Prostate gland (tissue), 2 donors: ENCODE results near the gene TEX13C. TPM values are rescaled to one million over a fixed set of nuclear protein-coding genes. Genes with fewer than 3 reads are reported as not detected.

Experiments used
- DNase-seq: peaks from one replicate; pipeline ENCODE4 v3.0.0-alpha.2; 2019; ENCODE audit warnings: low spot score
- H3K27ac ChIP-seq, 2 donors: fragments of 200-600 bp; sonication (generic); 2 replicates each; pipeline ENCODE4 v1.5.1; 2017 to 2019
- H3K27me3 ChIP-seq: fragments of 200-600 bp; sonication (generic); replicated peaks from 2 replicates; pipeline ENCODE4 v1.5.1; 2019; ENCODE audit not compliant: insufficient read depth
- H3K36me3 ChIP-seq, 2 donors: fragments of 200-600 bp; sonication (generic); 1 replicate in 1 of 2; 2 replicates in 1 of 2; pipeline versions ENCODE4 v1.5.1 to v1.8.1; 2017 to 2019
- H3K4me1 ChIP-seq: fragments of 200-600 bp; sonication (generic); replicated peaks from 2 replicates; pipeline ENCODE4 v1.5.1; 2019
- H3K4me3 ChIP-seq, 2 donors: fragments of 200-600 bp; sonication (generic); 2 replicates each; pipeline ENCODE4 v1.5.1; 2017 to 2019
- H3K9me3 ChIP-seq: fragments of 200-600 bp; sonication (generic); 2 replicates; pipeline ENCODE4 v1.5.1; 2017
- CTCF ChIP-seq, 4 experiments: fragments of 200-600 bp in 2 of 4; fragments of 450-650 bp in 2 of 4; sonication (generic) in 2 of 4; IDR thresholded peaks; 1 replicate in 3 of 4; 2 replicates in 1 of 4; pipeline ENCODE4 v1.5.1; 2016 to 2019; ENCODE audit warnings: antibody characterized with exemption in 4 of 4, mild to moderate bottlenecking in 2 of 4, moderate library complexity in 2 of 4
- POLR2A ChIP-seq: fragments of 450-650 bp; IDR thresholded peaks from one replicate; pipeline ENCODE4 v1.6.1; 2016; ENCODE audit warnings: antibody characterized with exemption, mild to moderate bottlenecking
- POLR2AphosphoS5 ChIP-seq: sonication (generic); formaldehyde crosslinking; IDR thresholded peaks from one replicate; pipeline ENCODE4 v1.6.1; 2017; ENCODE audit warnings: antibody characterized with exemption
- WGBS: methylation state at CpG from one replicate; pipeline ENCODE4 v1.1.5; 2018; 5-methylcytosine and 5-hydroxymethylcytosine counted together
- intact Hi-C: fragments of 100-400 bp; cut with DNase I; formaldehyde crosslinking; loops from one replicate; pipeline ENCODE4 v1.14.2; 2022
- total RNA-seq, 2 donors: library from RNA; depleted of rRNA; stranded (reverse); fragments of >200 nt; gene quantifications; one replicate each; pipeline ENCODE4 v1.1.0, GENCODE V29; 2016

The TEX13C gene
- total RNA-seq, 2 donors from 2014 or later, result 2.2 TPM; not detected in 1

- Histone ChIP-seq H3K9me3 (no peaks in the 10 kb centered on the region), H3K4me3 (no peak overlapping the region), H3K27me3 (no peaks in the 10 kb centered on the region), H3K36me3 (no peaks in the 10 kb centered on the region), H3K27ac (no peak overlapping the region), H3K4me1 (no peaks in the 10 kb centered on the region)
- no peak for TF ChIP-seq POLR2AphosphoS5
- TF ChIP-seq CTCF (IDR thresholded peaks at IDR 0.05), result no peak
- no peak for TF ChIP-seq POLR2A
- intact Hi-C loops, result no loop called here
- DNase-seq, result no peak
Observed at GRCh38 chrX:125291124-125291523, 28.5 kb upstream of the TEX13C start.

DNA sequence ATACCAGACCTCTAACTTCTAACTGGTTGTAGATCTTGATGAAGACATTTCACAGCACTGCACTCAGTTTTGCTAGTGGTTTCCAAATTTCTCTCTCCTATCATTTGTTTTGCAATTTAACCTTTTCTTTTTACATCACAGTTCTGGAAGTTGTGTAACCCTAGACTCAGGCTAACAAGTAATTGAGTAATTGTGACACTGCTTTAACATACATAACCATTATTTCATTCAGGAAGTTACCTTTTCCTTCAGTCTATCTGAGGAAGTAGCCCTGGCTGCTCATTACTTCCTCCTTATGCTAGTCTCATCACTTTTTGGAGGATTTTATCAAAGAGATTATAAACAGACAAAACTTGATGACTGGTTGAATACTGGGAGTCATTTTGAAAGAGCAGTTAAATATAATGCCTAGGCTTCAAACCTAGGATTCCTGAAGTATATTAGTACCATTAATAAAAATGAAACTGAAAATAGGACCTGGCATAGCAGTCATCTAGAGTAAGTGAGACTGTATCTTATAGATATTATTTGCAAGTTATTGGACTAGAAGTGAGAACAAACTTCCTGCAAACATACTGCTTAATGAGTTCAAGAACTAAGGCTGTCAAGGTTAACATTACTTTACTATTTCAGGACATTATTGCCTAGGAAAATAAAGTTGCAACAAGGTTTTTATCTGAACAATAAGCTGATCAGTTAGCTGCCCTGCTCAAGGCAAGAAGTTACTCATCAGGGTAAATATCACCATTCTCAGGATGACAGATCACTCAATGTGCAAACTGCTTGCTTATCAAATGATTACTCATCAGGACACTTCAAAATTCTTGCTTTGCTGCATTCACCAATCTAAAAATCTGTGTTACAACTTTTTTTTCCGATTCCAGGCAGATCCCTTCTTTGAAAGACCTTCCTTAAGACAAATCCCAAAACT lies 25.6 kb upstream of the TEX13C start:
- Histone ChIP-seq H3K27ac (no peak overlapping the region), H3K9me3 (no peaks in the 10 kb centered on the region), H3K4me1 (no peaks in the 10 kb centered on the region), H3K36me3 (no peaks in the 10 kb centered on the region), H3K27me3 (no peaks in the 10 kb centered on the region), H3K4me3 (no peak overlapping the region)
- TF ChIP-seq POLR2A, result no peak
- no peak for TF ChIP-seq CTCF (IDR thresholded peaks at IDR 0.05)
- TF ChIP-seq POLR2AphosphoS5, result no peak
- WGBS, result 86% methylated on average over 1 of the region's 1 CpG
- DNase-seq, result no peak
- intact Hi-C loops, result no loop called here

GRCh38 chrX:125295337-125295736 lies 24.3 kb upstream of the TEX13C start:
- TF ChIP-seq CTCF (IDR thresholded peaks at IDR 0.05) (no peak), POLR2AphosphoS5 (no peak), POLR2A (no peak)
- Histone ChIP-seq H3K27me3 (no peaks in the 10 kb centered on the region), H3K9me3 (no peaks in the 10 kb centered on the region), H3K27ac (no peak overlapping the region), H3K36me3 (no peaks in the 10 kb centered on the region), H3K4me3 (no peak overlapping the region), H3K4me1 (no peaks in the 10 kb centered on the region)
- no peak for DNase-seq
- intact Hi-C loops, result no loop called here
- 91% methylated on average over 2 of the region's 2 CpGs for WGBS

GRCh38 chrX:125298871-125299270 lies 20.8 kb upstream of the TEX13C start:
- no peaks in the 10 kb centered on the region for H3K4me1 ChIP-seq
- H3K27me3 ChIP-seq, result no peaks in the 10 kb centered on the region
- TF ChIP-seq POLR2A, result no peak
- TF ChIP-seq POLR2AphosphoS5, result no peak
- TF ChIP-seq CTCF (IDR thresholded peaks at IDR 0.05), result no peak
- no peaks in the 10 kb centered on the region for H3K36me3 ChIP-seq
- no peak for DNase-seq
- H3K9me3 ChIP-seq, result no peaks in the 10 kb centered on the region
- intact Hi-C loops, result no loop called here
- WGBS, result 88% methylated on average over 2 of the region's 2 CpGs
- no peak overlapping the region for H3K4me3 ChIP-seq
- no peak overlapping the region for H3K27ac ChIP-seq

DNA sequence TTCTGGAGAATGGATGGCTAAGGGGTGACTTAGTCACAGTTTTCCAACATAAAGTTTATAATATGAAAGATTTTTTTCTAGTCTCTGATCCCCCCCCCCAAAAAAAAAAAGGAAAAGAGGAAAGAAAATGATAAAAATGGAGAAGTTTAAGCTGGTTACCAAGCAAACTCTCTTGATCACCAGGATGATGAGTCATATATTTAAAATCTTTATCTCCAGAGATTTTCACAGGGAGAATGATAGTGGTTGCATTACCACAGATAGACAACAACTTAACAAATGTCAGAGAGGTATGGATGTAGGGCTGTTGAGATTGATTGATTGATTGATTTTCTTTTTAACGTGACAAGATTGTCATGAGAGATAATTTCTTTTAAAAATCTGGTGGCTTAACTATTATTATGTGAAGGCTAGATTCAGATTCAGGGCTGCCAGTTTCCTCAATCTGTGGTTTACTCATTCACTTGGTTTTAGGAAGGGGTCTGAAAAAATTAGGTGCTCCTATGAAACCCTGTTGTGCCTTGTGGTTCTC lies 13.3 kb upstream of the TEX13C start:
- TF ChIP-seq POLR2A (no peak), CTCF (IDR thresholded peaks at IDR 0.05) (no peak), POLR2AphosphoS5 (no peak)
- Histone ChIP-seq H3K36me3 (no peaks in the 10 kb centered on the region), H3K4me3 (no peak overlapping the region), H3K4me1 (no peaks in the 10 kb centered on the region), H3K27ac (no peak overlapping the region), H3K9me3 (no peaks in the 10 kb centered on the region), H3K27me3 (no peaks in the 10 kb centered on the region)
- WGBS, result 89% methylated on average over 1 of the region's 1 CpG
- intact Hi-C loops, result no loop called here
- DNase-seq, result no peak
